Germinal center (tissue), 1 donor: ENCODE measurements around the gene CDKL2.
"Not testable (repeated sequence)": the region's sequence is repeated elsewhere in the genome, so short reads cannot be mapped to it uniquely, and the experiment has no call there.

Source experiments
- DNase-seq: peaks from one replicate; pipeline ENCODE4 v3.0.0; 2012; ENCODE audit warnings: mixed read lengths, low spot score

CDKL2 gene

DNA sequence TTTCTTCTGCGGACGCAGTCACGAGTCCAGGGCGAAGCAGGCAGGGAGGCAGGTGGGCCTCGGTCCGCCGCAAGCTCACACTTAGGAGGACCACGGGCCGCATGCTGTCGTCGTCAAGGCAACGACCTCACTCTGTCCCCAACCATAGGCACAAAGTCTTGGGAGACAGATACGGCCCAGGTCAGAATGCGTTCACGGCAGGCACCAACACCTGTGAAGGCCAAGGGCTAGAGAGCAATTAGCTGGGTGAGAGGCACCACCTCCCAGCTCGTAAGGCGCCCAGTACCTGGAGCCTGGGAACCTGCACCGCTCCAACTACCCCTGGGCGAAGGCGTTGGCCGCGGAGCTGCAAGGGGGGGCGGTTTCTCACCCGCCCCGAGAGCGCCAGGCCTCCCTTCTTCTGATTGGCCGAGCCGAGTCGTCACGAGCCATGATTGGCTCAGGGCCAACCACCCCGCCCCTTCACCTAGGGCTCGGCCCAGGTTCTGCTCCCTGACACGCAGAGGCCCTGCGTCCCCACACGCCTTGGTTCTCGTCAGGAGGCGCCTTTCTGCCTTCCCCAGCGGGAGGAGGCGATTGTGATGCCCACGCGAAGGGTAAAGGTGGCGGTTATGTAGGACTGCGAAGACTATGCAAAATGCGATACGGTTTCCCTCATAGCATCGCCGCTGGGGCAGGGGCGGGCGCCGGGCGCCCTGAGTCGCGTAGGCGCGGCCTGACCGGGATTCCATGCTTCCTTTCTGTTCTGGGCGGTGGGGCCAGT, at the start of gene CDKL2:
TSS of gene CDKL2 (minus strand) at position 355 of the 763 bp plus-strand sequence. CDS start 4,540 bp downstream, outside the sequence.
- peak; percentile 97 for DNase-seq

DNA sequence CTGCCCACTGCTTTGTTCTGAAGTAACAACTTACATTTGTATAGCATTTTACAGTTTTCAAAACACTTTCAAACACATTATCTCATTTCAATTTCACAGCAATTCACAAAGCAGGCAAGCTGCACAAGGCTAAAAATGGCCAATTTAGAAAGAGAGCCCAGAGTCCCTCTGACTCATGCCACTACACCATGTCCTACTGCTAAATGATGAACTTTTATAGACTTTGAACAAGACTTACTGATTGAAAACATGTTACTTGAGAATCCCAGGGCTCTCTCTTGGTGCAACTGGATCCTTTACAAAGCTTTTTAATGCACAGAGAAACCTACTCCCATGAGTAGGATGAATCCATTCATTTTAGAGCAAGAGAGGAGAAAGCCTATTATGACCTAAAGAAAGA, 48.6 kb upstream of the CDKL2 start:
- DNase-seq, result no peak

DNA sequence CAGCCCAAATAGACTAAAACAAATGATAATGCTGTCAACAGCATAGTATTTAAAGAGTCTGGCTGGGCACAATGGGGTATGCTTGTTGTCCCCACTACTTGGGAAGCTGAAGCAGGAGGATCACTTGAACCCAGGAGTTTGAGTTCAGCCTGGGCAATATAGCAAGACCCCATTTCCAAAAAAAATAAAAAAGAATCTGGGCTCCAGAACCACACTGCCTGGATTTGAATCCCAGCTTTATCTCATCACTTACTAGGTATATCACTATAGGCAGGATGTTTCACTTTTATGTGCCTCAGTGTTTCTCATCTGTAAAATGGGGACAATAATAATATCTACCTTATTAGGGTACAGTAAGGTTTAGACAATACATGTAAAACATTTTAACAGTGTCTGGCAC, 48.1 kb upstream of the CDKL2 start:
- no peak for DNase-seq

DNA sequence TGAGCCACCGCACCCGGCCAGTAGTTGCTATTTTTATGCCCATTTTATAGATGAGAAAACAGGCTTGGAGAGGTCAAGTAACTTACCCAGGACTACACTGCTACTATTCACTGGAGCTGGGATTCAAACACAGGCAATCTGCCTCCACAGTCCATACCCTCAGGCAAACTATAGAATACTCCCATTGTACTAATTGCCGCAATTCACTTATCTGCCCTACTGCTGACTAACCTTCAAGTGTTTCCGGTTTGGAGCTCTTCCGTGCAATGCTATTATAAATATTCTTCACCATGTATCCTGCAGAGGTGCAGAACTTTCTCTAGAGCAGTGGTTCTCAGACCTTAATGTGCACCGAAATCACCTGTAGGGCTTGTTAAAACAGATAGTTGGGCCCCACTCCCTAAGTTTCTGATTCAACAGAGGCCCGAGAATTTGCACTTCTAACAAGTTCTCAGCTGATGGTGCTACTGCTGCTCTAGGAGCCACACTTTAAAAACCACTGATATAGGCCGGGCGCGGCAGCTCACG, 44.7 kb upstream of the CDKL2 start:
- DNase-seq, result no peak

DNA sequence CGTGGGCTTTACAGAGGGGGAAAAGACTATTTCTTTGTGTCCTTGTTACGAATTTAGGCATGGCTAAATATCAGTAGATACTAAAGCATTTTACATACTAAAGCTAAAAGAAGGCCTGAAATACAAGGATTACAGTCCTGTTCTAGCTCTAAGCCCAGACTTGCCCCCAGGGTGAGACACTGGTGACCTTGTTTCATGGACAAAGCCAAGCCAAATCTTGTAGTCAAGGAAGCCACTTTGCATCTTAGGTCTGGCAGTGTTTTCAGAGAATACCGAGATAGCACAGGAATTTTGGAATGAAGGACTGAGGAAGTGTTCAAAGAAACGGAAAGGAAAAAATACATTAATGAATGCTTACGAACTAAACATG, 43.6 kb upstream of the CDKL2 start:
- DNase-seq, result no peak

DNA sequence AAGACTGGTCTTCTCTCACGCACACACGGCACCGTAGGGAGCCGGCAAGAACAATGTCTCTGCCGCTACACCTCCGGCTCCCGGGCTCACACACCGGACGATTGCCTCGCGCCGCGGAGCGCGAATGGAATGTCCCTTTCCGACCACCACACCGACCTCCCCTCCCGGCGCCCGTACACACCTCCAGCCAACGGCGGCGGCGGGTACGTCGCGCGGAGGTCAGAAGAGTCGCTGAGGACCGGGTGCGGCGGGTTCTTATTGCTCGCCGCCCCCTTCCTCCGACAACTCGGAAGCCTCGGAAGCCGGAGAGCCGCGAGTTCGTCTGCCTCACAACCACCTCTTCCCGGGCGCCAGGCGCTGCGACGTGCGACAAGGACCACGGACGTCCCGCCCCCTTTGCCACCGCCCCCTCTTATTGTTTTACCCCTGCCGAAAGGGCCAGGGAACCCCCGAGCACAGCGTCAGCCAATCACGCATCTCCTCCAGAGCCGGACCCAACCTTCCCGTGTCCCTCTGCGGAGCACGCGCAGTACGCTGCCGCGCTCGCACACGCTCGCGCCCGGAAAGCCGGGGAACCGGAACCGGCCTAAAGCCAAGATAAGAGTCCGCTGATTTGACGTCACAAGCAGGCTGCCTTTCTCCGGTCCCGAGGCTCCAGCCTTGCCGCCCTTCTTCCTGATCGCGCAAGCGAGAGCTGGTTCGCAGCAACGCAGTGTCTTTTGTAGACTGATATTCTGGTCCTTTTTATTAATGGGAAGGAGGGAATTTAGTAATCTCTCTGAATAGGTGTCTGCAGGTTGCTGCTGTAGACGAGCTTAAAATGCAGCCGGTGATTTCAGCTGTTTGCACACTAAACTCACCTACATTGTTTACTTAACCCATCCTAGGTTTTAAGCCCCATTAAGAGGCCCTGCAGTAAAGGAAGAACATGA, 43.0 kb upstream of the CDKL2 start, which contains the start of gene G3BP2:
TSS of gene G3BP2 (minus strand) at position 385 of the 932 bp plus-strand sequence. CDS start 11,386 bp downstream, outside the sequence.
- DNase-seq, result peak; percentile 98

DNA sequence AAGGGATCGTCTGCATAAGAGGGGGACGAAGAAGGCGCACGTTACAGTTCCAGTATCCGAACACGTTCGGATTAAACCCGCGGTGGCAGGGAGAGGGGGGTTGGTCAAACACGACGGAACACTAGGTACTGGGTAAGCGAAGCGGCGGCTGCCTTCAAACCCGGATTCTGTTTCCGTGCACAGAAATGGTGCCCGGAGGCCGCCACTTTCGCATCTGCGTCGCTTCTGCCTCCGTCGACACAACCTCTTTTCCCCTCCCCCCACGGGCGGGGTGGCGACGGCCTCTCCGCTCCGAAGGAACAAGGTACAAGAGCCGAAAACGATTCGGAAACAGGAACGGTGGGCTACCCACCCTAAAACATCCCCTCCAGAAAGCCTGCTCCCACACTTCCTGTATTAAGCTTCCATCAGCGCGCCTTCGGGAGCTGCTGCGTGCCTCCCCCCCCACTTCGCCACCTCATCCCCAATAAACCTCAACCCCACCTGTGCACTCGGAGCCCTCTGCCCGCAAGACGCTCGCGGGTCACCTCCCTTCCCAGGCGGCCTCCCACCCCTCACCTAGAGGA, 42.2 kb upstream of the CDKL2 start:
- peak; percentile 65 for DNase-seq

DNA sequence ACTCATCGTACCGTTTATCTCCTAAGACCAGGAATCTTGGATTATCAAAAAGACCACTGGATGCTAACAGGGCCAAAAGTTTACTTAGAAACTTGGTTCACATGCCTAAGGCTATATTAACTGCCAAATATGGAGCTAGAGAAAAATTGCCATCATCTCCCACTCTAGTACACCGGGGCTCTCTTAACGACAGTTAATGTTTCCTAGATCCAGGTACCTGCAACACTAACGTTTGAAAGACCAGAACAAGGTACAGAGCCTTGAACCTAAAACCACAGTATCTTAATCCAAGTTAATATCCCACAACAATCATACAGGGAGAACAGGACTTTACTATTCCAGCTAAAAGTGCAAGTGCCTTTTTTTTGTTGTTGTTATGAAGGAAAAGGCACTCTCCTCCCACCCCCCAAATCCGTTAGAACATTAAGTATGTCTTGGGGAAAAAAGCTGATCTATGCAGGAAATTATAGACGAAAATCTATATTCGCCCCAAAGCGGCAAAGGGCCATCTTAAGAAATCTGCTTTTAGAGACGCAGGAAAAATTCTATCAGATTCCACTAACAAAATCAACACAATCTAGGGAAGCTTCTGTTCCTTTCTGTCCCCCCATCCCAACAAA, 41.6 kb upstream of the CDKL2 start:
- no peak for DNase-seq

DNA sequence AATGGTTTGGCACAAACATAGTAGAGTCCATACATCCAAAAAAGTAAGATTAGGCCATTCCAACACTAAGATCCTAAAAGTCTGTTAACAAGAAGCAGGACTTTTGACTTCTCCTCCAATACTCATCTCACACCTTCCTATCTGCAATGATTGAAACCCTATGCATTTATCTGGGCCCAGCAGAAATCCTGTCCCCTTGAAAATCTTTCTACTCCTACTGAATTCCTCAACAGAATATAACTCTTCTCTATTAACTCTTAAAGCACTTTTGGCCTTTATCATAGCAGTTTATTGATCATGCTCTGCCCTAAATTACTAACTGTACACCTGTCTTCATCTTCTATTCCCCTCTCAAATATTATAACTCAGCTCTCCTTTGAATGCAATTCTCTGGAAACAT, 38.3 kb upstream of the CDKL2 start:
- no peak for DNase-seq

DNA sequence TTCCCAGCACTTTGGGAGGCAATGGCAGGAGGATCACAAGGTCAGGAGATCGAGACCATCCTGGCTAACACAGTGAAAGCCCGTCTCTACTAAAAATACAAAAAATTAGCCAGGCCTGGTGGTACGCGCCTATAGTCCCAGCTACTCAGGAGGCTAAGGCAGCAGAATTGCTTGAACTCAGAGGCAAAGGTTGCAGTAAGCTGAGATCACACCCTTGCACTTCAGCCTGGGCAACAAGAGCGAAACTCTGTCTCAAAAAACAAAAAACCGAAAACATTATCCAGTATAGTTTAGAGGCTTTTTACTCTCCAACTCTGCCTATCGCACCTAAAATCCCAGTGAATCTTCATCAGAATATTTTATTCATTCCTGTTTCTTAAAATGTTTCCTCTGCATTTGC, 37.3 kb upstream of the CDKL2 start:
- DNase-seq, result not testable (repeated sequence)

DNA sequence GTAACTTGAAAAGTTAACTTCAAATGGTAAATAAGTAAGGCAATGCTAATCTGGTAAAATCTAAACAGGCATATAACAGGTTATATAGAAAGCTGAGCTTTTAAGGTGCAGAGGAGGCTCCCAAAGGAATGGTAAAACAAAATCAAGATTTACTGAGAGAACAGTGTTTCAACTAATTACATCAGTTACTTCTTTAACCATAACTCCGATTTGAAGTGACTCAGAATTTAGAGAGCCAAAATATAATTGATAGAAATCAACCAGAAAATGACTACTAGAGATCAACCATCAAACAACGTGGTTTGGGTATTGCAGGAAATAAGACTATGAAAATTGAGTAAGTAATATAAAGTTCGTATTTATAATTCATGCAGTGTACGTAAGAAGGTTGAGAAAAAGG, 36.0 kb upstream of the CDKL2 start:
- DNase-seq, result no peak

DNA sequence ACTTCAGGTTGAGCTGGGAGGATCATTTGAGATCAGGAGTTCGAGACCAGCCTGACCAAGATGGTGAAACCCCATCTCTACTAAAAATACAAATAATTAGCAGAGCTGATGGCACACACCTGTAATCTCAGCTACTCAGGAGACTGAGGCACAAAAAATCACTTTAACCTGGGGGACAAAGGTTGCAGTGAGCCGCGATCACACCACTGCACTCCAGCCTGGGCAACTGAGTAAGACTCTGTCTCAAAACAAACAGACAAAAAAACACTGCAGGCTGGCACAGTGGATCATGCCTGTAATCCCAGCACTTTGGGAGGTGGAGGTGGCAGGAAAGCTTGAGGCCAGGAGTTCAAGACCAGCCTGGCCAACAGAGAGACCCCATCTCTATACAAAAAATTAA, 34.3 kb upstream of the CDKL2 start:
- not testable (repeated sequence) for DNase-seq

DNA sequence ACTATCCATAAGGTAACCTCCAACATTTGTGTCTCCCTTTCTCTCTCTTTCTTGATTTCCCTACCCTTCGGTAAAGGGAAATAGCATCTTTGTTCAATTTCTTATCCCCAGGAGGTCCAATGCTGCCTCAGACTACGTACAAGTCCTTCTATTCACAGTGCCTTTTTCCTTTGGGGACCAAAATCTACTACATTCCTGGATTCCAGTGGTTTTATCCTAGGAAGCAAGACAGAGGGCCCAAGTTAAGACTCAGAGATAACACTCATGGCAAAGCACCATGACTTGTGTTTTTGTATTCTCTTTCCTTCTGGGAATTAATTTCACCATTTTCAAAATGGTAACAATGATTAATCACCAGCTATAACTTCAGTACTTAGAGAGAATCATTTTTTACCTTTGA, 32.3 kb upstream of the CDKL2 start:
- DNase-seq, result no peak

DNA sequence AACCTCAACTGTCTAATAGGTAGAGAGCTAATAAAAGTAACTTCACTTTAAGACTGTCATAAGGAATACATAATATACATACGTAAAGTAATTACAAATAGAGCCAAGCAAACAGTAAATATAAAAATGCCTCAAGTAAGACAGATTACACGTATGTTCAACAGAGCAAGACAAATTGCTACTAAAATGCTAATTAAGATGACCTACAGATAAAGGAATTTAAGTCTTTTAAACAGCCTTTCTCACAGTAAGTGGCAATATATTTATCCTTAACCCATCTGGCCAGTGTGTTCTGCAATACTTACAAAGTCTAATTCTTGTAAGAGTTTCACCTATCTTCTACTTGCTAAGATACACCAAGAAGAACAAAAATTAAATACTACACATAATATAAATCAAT, 30.2 kb upstream of the CDKL2 start:
- DNase-seq, result no peak

DNA sequence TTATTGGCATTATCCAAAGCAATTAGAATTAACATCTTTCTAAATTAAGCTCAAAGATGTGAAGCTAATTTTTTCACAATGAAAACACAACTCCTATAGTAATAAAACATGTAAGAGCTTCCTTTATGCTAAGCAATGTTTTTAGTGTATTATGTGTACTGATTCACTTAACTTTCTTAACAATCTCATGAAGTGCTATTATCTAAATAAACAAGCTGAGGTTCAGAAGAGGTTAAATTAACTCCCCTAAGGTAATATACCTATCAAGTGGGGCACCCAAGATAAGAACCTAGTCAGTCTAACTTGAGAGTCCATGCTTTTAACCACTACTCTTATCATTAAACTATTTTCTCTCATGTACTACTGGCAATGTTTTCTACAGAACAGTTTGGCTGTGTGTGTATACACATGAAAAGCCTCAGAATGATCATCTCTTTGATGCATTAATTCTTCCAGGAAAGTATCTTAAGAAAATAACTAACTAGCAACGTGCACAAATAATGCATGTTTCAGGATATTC, 29.2 kb upstream of the CDKL2 start:
- DNase-seq, result no peak

DNA sequence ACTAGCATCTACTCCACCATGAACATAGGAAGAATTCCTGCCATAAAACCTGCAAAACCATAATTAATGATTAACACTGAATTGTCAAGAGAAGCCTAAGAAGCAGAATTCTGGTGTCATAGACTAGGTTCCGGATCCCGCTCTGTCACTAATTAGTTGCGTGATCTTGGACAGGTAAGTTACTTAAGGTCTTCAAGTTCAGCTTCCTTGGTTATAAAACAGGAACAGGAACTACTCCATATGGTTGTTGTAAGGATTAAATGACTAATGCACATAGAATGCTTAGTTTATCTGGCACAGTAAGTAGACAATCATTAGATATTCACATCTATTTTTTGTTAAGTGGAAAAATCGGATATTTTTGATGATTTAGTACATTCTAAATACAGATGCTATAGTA, 28.5 kb upstream of the CDKL2 start:
- no peak for DNase-seq

DNA sequence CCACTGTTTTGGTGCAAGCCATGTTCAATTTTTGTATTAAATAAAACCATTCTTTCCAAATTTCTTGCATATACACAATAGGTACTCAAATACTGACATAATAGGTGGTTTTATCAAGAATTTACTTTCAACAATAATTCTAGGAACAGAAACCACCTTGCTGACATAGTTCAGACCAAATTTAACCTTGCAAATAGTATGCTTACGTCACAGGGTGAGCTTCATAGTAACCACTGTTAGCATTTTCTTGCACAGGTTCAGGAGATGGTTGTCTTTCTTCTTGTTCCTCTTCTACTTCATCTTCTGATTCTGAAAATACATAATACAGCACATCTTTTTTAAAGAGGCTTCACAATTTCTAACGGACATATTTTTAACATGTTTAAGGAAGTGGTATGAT, 25.2 kb upstream of the CDKL2 start:
- no peak for DNase-seq

DNA sequence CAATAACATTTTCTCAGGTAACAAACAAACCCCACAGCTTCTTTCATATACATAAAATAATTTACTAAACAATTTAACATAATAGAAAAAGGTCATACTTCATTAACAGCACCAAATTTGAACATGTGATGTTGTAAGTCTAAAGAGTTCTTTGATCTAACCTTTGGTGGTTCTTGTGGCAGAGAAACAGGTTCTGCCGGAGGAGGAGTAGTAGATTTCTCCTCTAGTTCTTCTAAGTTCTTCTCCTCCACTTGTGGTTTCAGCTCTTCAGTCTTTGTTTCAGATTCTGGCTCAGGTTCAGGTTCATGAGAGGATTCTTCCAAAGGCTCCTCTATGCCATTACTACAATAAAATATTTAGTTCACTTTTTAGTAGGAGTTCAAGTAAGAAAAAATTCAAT, 24.6 kb upstream of the CDKL2 start:
- no peak for DNase-seq

DNA sequence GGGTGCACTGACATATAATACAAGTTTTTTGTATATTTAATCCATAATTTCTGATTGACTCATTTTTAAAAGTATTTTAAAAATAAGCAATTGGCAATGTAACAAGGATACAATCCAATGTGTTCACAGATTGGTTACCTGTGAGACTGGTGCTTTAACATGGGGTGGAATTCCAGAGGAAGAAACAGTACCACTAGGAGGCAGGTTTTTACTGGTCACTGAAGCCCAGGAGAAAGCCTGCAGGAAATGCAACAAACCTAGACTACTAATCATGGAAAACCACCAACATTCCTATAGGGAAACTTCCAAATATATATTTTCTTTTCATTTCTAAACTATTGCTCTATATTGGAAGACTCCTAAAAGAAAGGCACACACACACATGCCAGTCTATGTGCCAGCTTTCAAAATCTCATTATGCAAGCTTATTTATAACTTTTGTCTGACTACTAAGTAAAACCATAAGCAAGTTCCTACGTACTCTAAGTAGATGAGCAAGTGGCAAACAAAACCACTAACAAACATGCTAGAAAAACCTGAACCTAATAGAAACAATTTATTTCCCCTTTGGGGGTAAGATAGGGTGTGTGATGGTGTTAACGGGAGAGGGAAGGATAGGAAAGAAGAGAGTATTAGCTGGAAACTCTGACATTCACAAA, 23.6 kb upstream of the CDKL2 start:
- no peak for DNase-seq

DNA sequence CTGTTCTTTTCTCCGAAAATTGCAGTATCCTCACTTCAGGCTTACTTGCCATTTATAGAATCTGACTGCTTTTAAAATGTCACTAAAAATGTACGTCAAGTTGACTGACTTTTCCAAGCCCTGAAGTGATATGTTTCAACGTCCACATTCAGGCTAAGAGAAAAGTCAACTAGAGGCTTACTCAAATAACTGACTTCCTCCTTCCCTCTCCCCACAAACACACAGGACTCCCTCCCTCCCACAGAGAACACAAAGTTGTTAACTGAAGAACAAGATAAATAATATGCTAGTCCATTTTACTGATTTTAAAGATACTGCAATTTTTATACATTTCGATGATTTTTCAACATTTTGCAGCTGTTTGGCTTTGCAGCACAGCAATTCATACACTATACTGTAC, 13.8 kb upstream of the CDKL2 start:
- DNase-seq, result no peak

DNA sequence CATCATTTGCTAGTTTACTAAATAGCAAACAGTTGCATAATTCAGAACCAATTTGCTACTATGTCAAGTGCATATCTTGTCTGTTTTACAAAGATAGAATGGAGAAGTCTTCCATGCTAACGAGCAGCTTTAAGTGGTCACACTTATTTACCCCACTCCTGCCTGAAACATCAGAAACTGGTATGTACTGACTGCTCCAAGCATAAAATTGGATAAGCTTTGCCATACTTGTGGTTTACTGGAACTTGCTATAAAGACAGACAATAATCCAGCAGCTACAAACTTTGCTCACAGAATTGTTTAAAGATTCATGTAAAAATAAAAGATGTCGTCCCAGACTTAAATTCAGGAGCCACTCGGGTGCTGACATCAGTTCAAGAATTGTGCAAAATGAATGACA, 13.3 kb upstream of the CDKL2 start:
- no peak for DNase-seq
